GM18502 (cell line): ENCODE measurements around the gene RBMS1.
"Not testable (repeated sequence)": the region's sequence is repeated elsewhere in the genome, so short reads cannot be mapped to it uniquely, and the experiment has no call there.

Experiments used
- ATAC-seq: cut with Tn5 transposase; IDR thresholded peaks from one replicate; pipeline ENCODE4 v1.9.1; 2021; ENCODE audit warnings: mild to moderate bottlenecking; ENCODE audit not compliant: unreplicated experiment, poor library complexity

Gene RBMS1

GRCh38 chr2:160472839-160473251, 20.8 kb downstream of the RBMS1 start:
- ATAC-seq, result no peak

GRCh38 chr2:160471950-160472349, 21.7 kb downstream of the RBMS1 start:
- no peak for ATAC-seq

- ATAC-seq, result no peak
These were observed 23.9 kb downstream of the RBMS1 start for GRCh38 chr2:160469621-160470204.

- no peak for ATAC-seq
These were observed 24.4 kb downstream of the RBMS1 start for GRCh38 chr2:160469164-160469563.

GRCh38 chr2:160467086-160467485, 26.5 kb downstream of the RBMS1 start:
- ATAC-seq, result no peak

GRCh38 chr2:160465406-160465805, 28.2 kb downstream of the RBMS1 start:
- no peak for ATAC-seq

GRCh38 chr2:160465002-160465401, 28.6 kb downstream of the RBMS1 start:
- ATAC-seq, result no peak

- ATAC-seq, result no peak
These were observed 29.6 kb downstream of the RBMS1 start for GRCh38 chr2:160464017-160464416.

GRCh38 chr2:160463245-160463644, 30.4 kb downstream of the RBMS1 start:
- no peak for ATAC-seq

GRCh38 chr2:160460333-160460731, 33.3 kb downstream of the RBMS1 start:
- ATAC-seq, result no peak

- ATAC-seq, result no peak
These were observed 33.9 kb downstream of the RBMS1 start for GRCh38 chr2:160459538-160460332.

- no peak for ATAC-seq
These were observed 34.7 kb downstream of the RBMS1 start for GRCh38 chr2:160458718-160459453.

GRCh38 chr2:160457588-160457987, 36.0 kb downstream of the RBMS1 start:
- no peak for ATAC-seq

GRCh38 chr2:160454070-160454797, 39.4 kb downstream of the RBMS1 start:
- no peak for ATAC-seq

GRCh38 chr2:160453111-160453820, 40.3 kb downstream of the RBMS1 start:
- ATAC-seq, result no peak

GRCh38 chr2:160450486-160450885, 43.1 kb downstream of the RBMS1 start:
- no peak for ATAC-seq

- ATAC-seq, result not testable (repeated sequence)
These were observed 44.8 kb downstream of the RBMS1 start for GRCh38 chr2:160448821-160449220.

- ATAC-seq, result no peak
These were observed 47.9 kb downstream of the RBMS1 start for GRCh38 chr2:160445673-160446072.

- ATAC-seq, result no peak
These were observed 51.0 kb downstream of the RBMS1 start for GRCh38 chr2:160442603-160443002.

GRCh38 chr2:160440888-160441287, 52.7 kb downstream of the RBMS1 start:
- no peak for ATAC-seq
